ENCODE measurements around the gene NCOR1. TPM values are rescaled to one million over a fixed set of nuclear protein-coding genes. Genes with fewer than 3 reads are reported as not detected.
"Not testable (repeated sequence)": the region's sequence is repeated elsewhere in the genome, so short reads cannot be mapped to it uniquely, and the experiment has no call there.

The NCOR1 gene
- total RNA-seq, 2 experiments from 2014 or later, result 118 TPM

DNA sequence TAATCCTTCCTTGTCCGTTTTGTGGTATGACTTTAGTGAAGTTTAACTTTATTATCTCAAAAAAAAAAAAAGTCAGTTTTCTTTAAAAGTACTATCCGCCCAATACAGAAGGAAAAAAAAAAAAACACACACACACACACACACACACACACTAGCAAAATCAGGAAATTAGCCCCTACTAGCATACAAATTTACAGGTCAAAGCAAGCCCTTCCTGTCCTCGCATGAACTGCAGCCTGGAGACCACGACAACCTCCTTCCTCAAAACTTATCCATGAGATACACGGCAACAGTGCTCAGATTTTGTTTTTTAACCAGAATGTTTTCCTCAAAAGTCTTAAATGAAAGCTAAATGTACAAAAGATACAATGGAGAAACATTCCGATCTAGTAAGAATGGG is 16.2 kb downstream of the NCOR1 start:
- Histone ChIP-seq H3K27ac (ENCODE audit: low read depth in 1 of 2, low read length in 2 of 2) (no peak overlapping the region), H3K4me3 (ENCODE audit: low read length) (no peak overlapping the region), H3K27me3 (ENCODE audit: control insufficient read depth in 1 of 2, insufficient read depth in 2 of 2, low read length in 2 of 2) (no peaks in the 10 kb centered on the region), H3K4me1 (ENCODE audit: insufficient read depth, low read length) (peaks cover 15% of the 10 kb centered on the region), H3K9me3 (ENCODE audit: control insufficient read depth in 1 of 2, insufficient read depth in 1 of 2, low read length in 2 of 2) (no peaks in the 10 kb centered on the region), H3K36me3 (ENCODE audit: insufficient read depth, low read length) (peaks cover 11% of the 10 kb centered on the region)
- Mint-ChIP-seq H3K27ac (peak overlapping the region; percentile 60), H3K4me1 (ENCODE audit: low read depth) (peaks cover 75% of the 10 kb centered on the region), H3K36me3 (ENCODE audit: low read depth) (peaks cover 42% of the 10 kb centered on the region), H3K27me3 (no peaks in the 10 kb centered on the region), H3K9me3 (no peaks in the 10 kb centered on the region), H3K4me3 (peak overlapping the region; percentile 27)
- ATAC-seq (ENCODE audit: poor library complexity) (no peak), DNase-seq (peak in 1 of 14 experiments; percentile 15)
- CTCF ChIA-PET, result no interaction called here
- intact Hi-C loops (cut with DNase I, micrococcal nuclease), result no loop called here
- POLR2A ChIA-PET, result no interaction called here
- TF ChIP-seq, protein P1, sequence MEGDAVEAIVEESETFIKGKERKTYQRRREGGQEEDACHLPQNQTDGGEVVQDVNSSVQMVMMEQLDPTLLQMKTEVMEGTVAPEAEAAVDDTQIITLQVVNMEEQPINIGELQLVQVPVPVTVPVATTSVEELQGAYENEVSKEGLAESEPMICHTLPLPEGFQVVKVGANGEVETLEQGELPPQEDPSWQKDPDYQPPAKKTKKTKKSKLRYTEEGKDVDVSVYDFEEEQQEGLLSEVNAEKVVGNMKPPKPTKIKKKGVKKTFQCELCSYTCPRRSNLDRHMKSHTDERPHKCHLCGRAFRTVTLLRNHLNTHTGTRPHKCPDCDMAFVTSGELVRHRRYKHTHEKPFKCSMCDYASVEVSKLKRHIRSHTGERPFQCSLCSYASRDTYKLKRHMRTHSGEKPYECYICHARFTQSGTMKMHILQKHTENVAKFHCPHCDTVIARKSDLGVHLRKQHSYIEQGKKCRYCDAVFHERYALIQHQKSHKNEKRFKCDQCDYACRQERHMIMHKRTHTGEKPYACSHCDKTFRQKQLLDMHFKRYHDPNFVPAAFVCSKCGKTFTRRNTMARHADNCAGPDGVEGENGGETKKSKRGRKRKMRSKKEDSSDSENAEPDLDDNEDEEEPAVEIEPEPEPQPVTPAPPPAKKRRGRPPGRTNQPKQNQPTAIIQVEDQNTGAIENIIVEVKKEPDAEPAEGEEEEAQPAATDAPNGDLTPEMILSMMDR (IDR thresholded peaks at IDR 0.05), result no peak

DNA sequence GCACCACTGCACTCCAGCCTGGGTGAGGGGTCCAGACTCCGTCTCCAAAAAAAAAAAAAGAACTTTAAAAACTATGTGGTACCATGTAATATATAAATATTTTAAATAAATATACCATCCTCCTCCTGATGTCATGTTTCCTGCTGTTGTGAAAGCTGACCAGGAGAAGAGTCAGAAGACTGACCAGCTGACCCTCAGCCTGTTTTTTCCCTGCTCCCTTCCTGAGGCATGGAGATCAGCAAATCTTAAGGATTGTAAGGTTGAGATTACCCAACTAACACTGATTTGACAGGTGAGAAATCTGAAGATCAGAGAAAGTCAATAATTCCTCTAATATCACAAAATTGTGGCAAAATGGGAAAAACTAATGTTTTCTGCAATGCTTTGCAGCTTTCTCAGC is 18.1 kb downstream of the NCOR1 start:
- CTCF ChIA-PET, result no interaction called here
- POLR2A ChIA-PET, result no interaction called here

DNA sequence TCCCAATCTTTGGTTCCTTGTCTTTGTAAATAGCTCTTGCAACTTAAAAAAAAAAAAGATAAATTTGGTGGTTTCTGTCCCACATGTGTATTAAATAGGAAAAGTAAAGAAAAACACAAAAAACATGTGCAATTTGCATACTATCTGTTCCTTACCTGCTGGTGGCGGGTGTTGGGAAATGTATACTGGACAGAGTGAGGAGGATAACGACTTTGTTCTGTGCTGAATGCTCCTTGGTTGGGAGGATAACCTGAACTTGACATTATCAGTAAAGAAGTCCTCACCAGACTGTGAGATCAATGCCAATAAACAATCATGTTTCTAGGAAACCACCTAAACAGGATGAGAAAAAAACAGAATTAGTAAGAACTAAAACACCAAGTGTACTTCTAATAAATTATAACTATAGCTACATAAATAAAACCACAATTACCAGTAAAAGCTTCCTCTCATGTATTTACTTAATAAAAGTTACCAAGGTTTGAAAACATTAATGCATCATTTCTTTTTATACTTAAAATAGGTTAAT is 21.0 kb downstream of the NCOR1 start:
- H3K36me3 Mint-ChIP-seq (ENCODE audit: low read depth), result peaks cover 86% of the 10 kb centered on the region
- H3K4me3 Mint-ChIP-seq; intact Hi-C loops (cut with DNase I, micrococcal nuclease); POLR2A ChIA-PET; H3K27ac ChIP-seq (ENCODE audit: low read depth in 1 of 2, low read length in 2 of 2); ATAC-seq (ENCODE audit: poor library complexity); H3K9me3 ChIP-seq (ENCODE audit: control insufficient read depth in 1 of 2, insufficient read depth in 1 of 2, low read length in 2 of 2); H3K27me3 Mint-ChIP-seq; H3K4me1 ChIP-seq (ENCODE audit: insufficient read depth, low read length); H3K27me3 ChIP-seq (ENCODE audit: control insufficient read depth in 1 of 2, insufficient read depth in 2 of 2, low read length in 2 of 2); H3K4me3 ChIP-seq (ENCODE audit: low read length); H3K9me3 Mint-ChIP-seq: not testable (repeated sequence)
- H3K4me1 Mint-ChIP-seq (ENCODE audit: low read depth), result peaks cover 53% of the 10 kb centered on the region
- peak overlapping the region; percentile 82 for H3K27ac Mint-ChIP-seq
- DNase-seq, result peak in 1 of 14 experiments; percentile 47
- CTCF ChIA-PET, result interaction anchor here (0.9 kb wide), 1 partner anchor 21 kb away, joined by 3 read pairs; the partner anchor contains the start of gene NCOR1
- peaks cover 43% of the 10 kb centered on the region for H3K36me3 ChIP-seq (ENCODE audit: insufficient read depth, low read length)

More for the DNA sequence above, 18.1 kb downstream of the NCOR1 start:
- H3K4me1 ChIP-seq (ENCODE audit: insufficient read depth, low read length), result peaks cover 7% of the 10 kb centered on the region
- ATAC-seq (ENCODE audit: poor library complexity), result no peak
- no peaks in the 10 kb centered on the region for H3K27me3 ChIP-seq (ENCODE audit: control insufficient read depth in 1 of 2, insufficient read depth in 2 of 2, low read length in 2 of 2)
- peaks cover 25% of the 10 kb centered on the region for H3K36me3 ChIP-seq (ENCODE audit: insufficient read depth, low read length)
- no peak overlapping the region for H3K4me3 ChIP-seq (ENCODE audit: low read length)
- no peaks in the 10 kb centered on the region for H3K9me3 ChIP-seq (ENCODE audit: control insufficient read depth in 1 of 2, insufficient read depth in 1 of 2, low read length in 2 of 2)
- no peak overlapping the region for H3K27ac ChIP-seq (ENCODE audit: low read depth in 1 of 2, low read length in 2 of 2)
- DNase-seq, result no peak
- no peaks in the 10 kb centered on the region for H3K9me3 Mint-ChIP-seq
- peaks cover 59% of the 10 kb centered on the region for H3K36me3 Mint-ChIP-seq (ENCODE audit: low read depth)
- peaks cover 64% of the 10 kb centered on the region for H3K4me1 Mint-ChIP-seq (ENCODE audit: low read depth)
- TF ChIP-seq, protein P1 (IDR thresholded peaks at IDR 0.05), result no peak
- H3K4me3 Mint-ChIP-seq, result no peak overlapping the region
- H3K27ac Mint-ChIP-seq, result no peak overlapping the region
- H3K27me3 Mint-ChIP-seq, result no peaks in the 10 kb centered on the region
- intact Hi-C loops (cut with DNase I, micrococcal nuclease), result no loop called here

DNA sequence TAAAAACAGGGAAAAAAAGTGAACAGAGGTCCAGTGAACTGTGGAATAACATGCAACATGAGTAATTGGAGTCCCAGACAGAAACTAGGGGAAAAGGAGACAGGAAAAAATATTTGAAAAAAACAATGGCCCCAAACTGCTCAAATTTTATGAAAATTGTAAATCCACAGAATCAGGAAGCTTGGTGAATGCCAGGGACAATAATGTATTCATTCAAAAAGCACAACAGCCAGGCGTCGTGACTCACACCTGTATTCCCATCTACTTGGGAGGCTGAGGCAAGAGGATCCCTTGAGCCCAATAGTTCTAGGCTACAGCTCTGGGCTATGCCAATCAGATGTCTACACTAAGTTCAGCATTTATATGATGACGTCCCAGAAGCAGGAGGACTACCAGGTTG is 23.7 kb downstream of the NCOR1 start:
- H3K27me3 Mint-ChIP-seq, result no peaks in the 10 kb centered on the region
- Histone ChIP-seq H3K4me1 (ENCODE audit: insufficient read depth, low read length) (no peaks in the 10 kb centered on the region), H3K36me3 (ENCODE audit: insufficient read depth, low read length) (peaks cover 40% of the 10 kb centered on the region), H3K27me3 (ENCODE audit: control insufficient read depth in 1 of 2, insufficient read depth in 2 of 2, low read length in 2 of 2) (no peaks in the 10 kb centered on the region), H3K4me3 (ENCODE audit: low read length) (no peak overlapping the region), H3K27ac (ENCODE audit: low read depth in 1 of 2, low read length in 2 of 2) (no peak overlapping the region), H3K9me3 (ENCODE audit: control insufficient read depth in 1 of 2, insufficient read depth in 1 of 2, low read length in 2 of 2) (no peaks in the 10 kb centered on the region)
- H3K4me3 Mint-ChIP-seq, result no peak overlapping the region
- ChIA-PET POLR2A (no interaction called here), CTCF (no interaction called here)
- ATAC-seq (ENCODE audit: poor library complexity) (no peak), DNase-seq (no peak)
- TF ChIP-seq, protein P1 (IDR thresholded peaks at IDR 0.05), result no peak
- no peaks in the 10 kb centered on the region for H3K9me3 Mint-ChIP-seq
- peaks cover 80% of the 10 kb centered on the region for H3K36me3 Mint-ChIP-seq (ENCODE audit: low read depth)
- intact Hi-C loops (cut with DNase I, micrococcal nuclease), result no loop called here
- H3K27ac Mint-ChIP-seq, result peak overlapping the region; percentile 62
- peaks cover 52% of the 10 kb centered on the region for H3K4me1 Mint-ChIP-seq (ENCODE audit: low read depth)
